ENCODE results near the gene JAM3. TPM values are rescaled to one million over a fixed set of nuclear protein-coding genes. Genes with fewer than 3 reads are reported as not detected.

The JAM3 gene
- 94.6 TPM for total RNA-seq
- 100 to 1,000 TPM; 103 to 175 (median 142) TPM for polyA plus RNA-seq (ENCODE audit: insufficient read depth in 1 of 8, insufficient read length in 8 of 8, low replicate concordance in 1 of 8)
- long read RNA-seq, donor 1, transcript JAM3-201 (9 exons, 3,912 nt): major isoform, 15 of 19 reads
- long read RNA-seq, donor 1, partial matches to known transcripts: 0 of 19 reads
- long read RNA-seq, donor 1, other reads (novel, unspliced or antisense): 0 of 19 reads
- long read RNA-seq, donor 2, partial matches to known transcripts: 0 of 5 reads
- long read RNA-seq, donor 2, other reads (novel, unspliced or antisense): 0 of 5 reads
- long read RNA-seq, donor 3, transcript JAM3-201 (9 exons, 3,912 nt): major isoform, 19 of 47 reads
- long read RNA-seq, donor 3, partial matches to known transcripts: 24 of 47 reads
- long read RNA-seq, donor 3, other reads (novel, unspliced or antisense): 0 of 47 reads
- long read RNA-seq, donor 4, transcript JAM3-201 (9 exons, 3,912 nt): major isoform, 12 of 22 reads
- long read RNA-seq, donor 4, transcript JAM3-204 (5 exons, 1,048 nt): minor isoform, 7 of 22 reads
- long read RNA-seq, donor 4, partial matches to known transcripts: 0 of 22 reads
- long read RNA-seq, donor 4, other reads (novel, unspliced or antisense): 0 of 22 reads
- long read RNA-seq, donor 5, transcript JAM3-207 (3 exons, 997 nt): minor isoform, 18 of 267 reads
- long read RNA-seq, donor 5, transcript JAM3-201 (9 exons, 3,912 nt): major isoform, 74 of 267 reads
- long read RNA-seq, donor 5, transcript JAM3-204 (5 exons, 1,048 nt): minor isoform, 5 of 267 reads
- long read RNA-seq, donor 5, partial matches to known transcripts: 170 of 267 reads
- long read RNA-seq, donor 5, other reads (novel, unspliced or antisense): 0 of 267 reads
- long read RNA-seq, donor 6, transcript JAM3-201 (9 exons, 3,912 nt): major isoform, 44 of 51 reads
- long read RNA-seq, donor 6, partial matches to known transcripts: 0 of 51 reads
- long read RNA-seq, donor 6, other reads (novel, unspliced or antisense): 0 of 51 reads
- long read RNA-seq, donor 7, transcript JAM3-207 (3 exons, 997 nt): minor isoform, 6 of 32 reads
- long read RNA-seq, donor 7, transcript JAM3-201 (9 exons, 3,912 nt): major isoform, 17 of 32 reads
- long read RNA-seq, donor 7, partial matches to known transcripts: 5 of 32 reads
- long read RNA-seq, donor 7, other reads (novel, unspliced or antisense): 0 of 32 reads
- long read RNA-seq, donor 8, transcript JAM3-207 (3 exons, 997 nt): minor isoform, 6 of 33 reads
- long read RNA-seq, donor 8, transcript JAM3-201 (9 exons, 3,912 nt): major isoform, 27 of 33 reads
- long read RNA-seq, donor 8, partial matches to known transcripts: 0 of 33 reads
- long read RNA-seq, donor 8, other reads (novel, unspliced or antisense): 0 of 33 reads
- long read RNA-seq, donor 9, transcript JAM3-207 (3 exons, 997 nt): minor isoform, 11 of 41 reads
- long read RNA-seq, donor 9, transcript JAM3-201 (9 exons, 3,912 nt): major isoform, 24 of 41 reads
- long read RNA-seq, donor 9, partial matches to known transcripts: 5 of 41 reads
- long read RNA-seq, donor 9, other reads (novel, unspliced or antisense): 0 of 41 reads
- long read RNA-seq, donor 10, transcript JAM3-201 (9 exons, 3,912 nt): major isoform, 34 of 41 reads
- long read RNA-seq, donor 10, transcript JAM3-207 (3 exons, 997 nt): minor isoform, 6 of 41 reads
- long read RNA-seq, donor 10, partial matches to known transcripts: 0 of 41 reads
- long read RNA-seq, donor 10, other reads (novel, unspliced or antisense): 0 of 41 reads
- long read RNA-seq, donor 11, transcript JAM3-201 (9 exons, 3,912 nt): major isoform, 21 of 27 reads
- long read RNA-seq, donor 11, transcript JAM3-207 (3 exons, 997 nt): minor isoform, 5 of 27 reads
- long read RNA-seq, donor 11, partial matches to known transcripts: 0 of 27 reads
- long read RNA-seq, donor 11, other reads (novel, unspliced or antisense): 0 of 27 reads

DNA sequence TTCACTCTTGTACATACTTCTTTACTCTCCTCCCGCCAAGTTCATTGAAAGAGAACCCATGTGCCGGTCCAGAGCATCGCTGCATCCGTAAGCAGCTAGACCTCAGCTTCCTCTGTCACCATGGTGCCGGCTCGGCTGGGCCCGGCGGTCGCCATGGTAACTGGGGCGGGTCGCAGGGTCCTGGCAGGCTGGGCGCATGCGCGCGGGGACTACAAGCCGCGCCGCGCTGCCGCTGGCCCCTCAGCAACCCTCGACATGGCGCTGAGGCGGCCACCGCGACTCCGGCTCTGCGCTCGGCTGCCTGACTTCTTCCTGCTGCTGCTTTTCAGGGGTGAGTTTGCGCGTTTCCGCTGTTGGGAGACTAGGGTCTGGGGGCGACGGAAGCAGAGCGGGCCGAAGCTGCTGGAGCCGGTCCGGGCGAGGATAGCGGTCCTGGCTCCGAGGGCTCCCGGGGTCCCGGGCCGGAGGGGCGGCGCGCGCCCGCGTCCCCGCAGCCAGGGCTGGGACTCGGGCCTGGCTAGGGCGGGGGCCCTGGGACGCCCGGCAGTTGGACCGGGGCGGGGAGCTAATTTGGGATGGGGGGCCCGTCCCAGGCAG lies at the start of gene JAM3:
Gene JAM3, plus strand, starts transcription at position 244 of the 597 bp plus-strand sequence. Its CDS starts 12 bp downstream, at position 256.
- H3K4me1 ChIP-seq (ENCODE audit: control insufficient read depth, insufficient read depth, low read length): peaks cover 13% of the 10 kb centered on the region
- H3K36me3 ChIP-seq (ENCODE audit: control insufficient read depth, insufficient read depth, low read length): no peaks in the 10 kb centered on the region
- H3K27ac ChIP-seq (ENCODE audit: low read length): peak within 1 kb of the TSS; percentile 90
- H3K9me3 ChIP-seq (replicated peaks; ENCODE audit: control insufficient read depth, low read depth, low read length): no peaks in the 10 kb centered on the region
- under 1% methylated on average over 57 of the region's 57 CpGs for WGBS (ENCODE audit: insufficient coverage)
- H3K4me3 ChIP-seq (ENCODE audit: low read length): peak within 1 kb of the TSS; percentile 76
- peak; percentile 97 for DNase-seq
- H3K27me3 ChIP-seq (ENCODE audit: control insufficient read depth, insufficient read depth, low read length): peaks cover 5% of the 10 kb centered on the region

DNA sequence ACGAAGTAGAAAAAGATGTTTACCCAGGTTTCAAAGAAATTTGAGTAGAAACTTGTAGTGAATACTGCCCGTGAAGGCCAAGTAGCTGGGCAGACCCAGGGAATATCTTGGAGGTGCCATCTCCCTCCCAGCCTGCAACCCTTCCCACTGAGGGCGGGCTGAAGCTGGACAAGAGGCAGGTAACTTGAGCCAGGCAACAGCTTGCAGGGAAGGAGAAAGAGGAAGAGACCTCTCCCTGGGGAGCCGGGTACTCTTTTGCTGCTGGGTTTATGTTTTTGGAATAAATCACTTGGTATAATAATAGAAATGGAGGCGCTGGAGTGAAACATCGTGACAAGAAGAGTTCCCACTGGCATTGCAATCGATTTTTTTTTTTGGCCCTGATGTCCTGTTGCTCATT lies 49.4 kb upstream of the JAM3 start:
- Histone ChIP-seq H3K27me3 (ENCODE audit: control insufficient read depth, insufficient read depth, low read length) (peaks cover 25% of the 10 kb centered on the region), H3K36me3 (ENCODE audit: control insufficient read depth, insufficient read depth, low read length) (no peaks in the 10 kb centered on the region), H3K9me3 (replicated peaks; ENCODE audit: control insufficient read depth, low read depth, low read length) (no peaks in the 10 kb centered on the region), H3K4me3 (ENCODE audit: low read length) (no peak overlapping the region), H3K27ac (ENCODE audit: low read length) (no peak overlapping the region), H3K4me1 (ENCODE audit: control insufficient read depth, insufficient read depth, low read length) (peaks cover 8% of the 10 kb centered on the region)
- 50% methylated on average over 3 of the region's 7 CpGs for WGBS (ENCODE audit: insufficient coverage)
- DNase-seq: no peak

DNA sequence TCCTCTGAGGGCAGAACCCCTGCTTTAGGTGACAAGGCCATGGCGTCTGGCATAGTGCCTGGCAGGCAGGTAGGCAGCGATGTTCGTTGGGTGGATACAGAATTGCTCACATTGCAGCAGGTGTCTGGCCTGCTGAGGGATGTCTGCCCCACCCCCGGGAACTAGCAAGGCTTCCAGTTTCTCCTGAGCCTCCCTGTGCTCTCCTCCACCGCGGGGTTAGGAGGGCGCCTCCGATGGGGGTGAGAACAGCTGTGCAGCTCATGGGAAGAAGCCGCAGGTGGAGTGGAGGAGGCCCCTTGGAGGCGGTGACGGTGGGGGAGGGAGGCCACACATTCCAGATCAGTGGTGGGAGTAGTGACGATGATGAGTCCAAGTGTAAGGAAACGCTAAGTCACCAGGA lies 48.3 kb upstream of the JAM3 start:
- Histone ChIP-seq H3K4me3 (ENCODE audit: low read length) (no peak overlapping the region), H3K27ac (ENCODE audit: low read length) (no peak overlapping the region), H3K9me3 (replicated peaks; ENCODE audit: control insufficient read depth, low read depth, low read length) (no peaks in the 10 kb centered on the region), H3K36me3 (ENCODE audit: control insufficient read depth, insufficient read depth, low read length) (no peaks in the 10 kb centered on the region), H3K27me3 (ENCODE audit: control insufficient read depth, insufficient read depth, low read length) (peaks cover 21% of the 10 kb centered on the region), H3K4me1 (ENCODE audit: control insufficient read depth, insufficient read depth, low read length) (peaks cover 8% of the 10 kb centered on the region)
- DNase-seq: no peak
- WGBS (ENCODE audit: insufficient coverage): 56% methylated on average over 13 of the region's 13 CpGs

GRCh38 chr11:134021326-134021725 lies 47.5 kb upstream of the JAM3 start:
- H3K27ac ChIP-seq (ENCODE audit: low read length): no peak overlapping the region
- H3K4me3 ChIP-seq (ENCODE audit: low read length): no peak overlapping the region
- H3K4me1 ChIP-seq (ENCODE audit: control insufficient read depth, insufficient read depth, low read length): peaks cover 6% of the 10 kb centered on the region
- no peak for DNase-seq
- H3K9me3 ChIP-seq (replicated peaks; ENCODE audit: control insufficient read depth, low read depth, low read length): no peaks in the 10 kb centered on the region
- H3K27me3 ChIP-seq (ENCODE audit: control insufficient read depth, insufficient read depth, low read length): peaks cover 20% of the 10 kb centered on the region
- no peaks in the 10 kb centered on the region for H3K36me3 ChIP-seq (ENCODE audit: control insufficient read depth, insufficient read depth, low read length)
- 75% methylated on average over 5 of the region's 7 CpGs for WGBS (ENCODE audit: insufficient coverage)

GRCh38 chr11:134022748-134023147 lies 46.1 kb upstream of the JAM3 start:
- no peak overlapping the region for H3K4me3 ChIP-seq (ENCODE audit: low read length)
- H3K4me1 ChIP-seq (ENCODE audit: control insufficient read depth, insufficient read depth, low read length): peaks cover 9% of the 10 kb centered on the region
- H3K9me3 ChIP-seq (replicated peaks; ENCODE audit: control insufficient read depth, low read depth, low read length): no peaks in the 10 kb centered on the region
- no peak for DNase-seq
- 61% methylated on average over 5 of the region's 9 CpGs for WGBS (ENCODE audit: insufficient coverage)
- H3K27ac ChIP-seq (ENCODE audit: low read length): no peak overlapping the region
- peaks cover 23% of the 10 kb centered on the region for H3K27me3 ChIP-seq (ENCODE audit: control insufficient read depth, insufficient read depth, low read length)
- no peaks in the 10 kb centered on the region for H3K36me3 ChIP-seq (ENCODE audit: control insufficient read depth, insufficient read depth, low read length)

DNA sequence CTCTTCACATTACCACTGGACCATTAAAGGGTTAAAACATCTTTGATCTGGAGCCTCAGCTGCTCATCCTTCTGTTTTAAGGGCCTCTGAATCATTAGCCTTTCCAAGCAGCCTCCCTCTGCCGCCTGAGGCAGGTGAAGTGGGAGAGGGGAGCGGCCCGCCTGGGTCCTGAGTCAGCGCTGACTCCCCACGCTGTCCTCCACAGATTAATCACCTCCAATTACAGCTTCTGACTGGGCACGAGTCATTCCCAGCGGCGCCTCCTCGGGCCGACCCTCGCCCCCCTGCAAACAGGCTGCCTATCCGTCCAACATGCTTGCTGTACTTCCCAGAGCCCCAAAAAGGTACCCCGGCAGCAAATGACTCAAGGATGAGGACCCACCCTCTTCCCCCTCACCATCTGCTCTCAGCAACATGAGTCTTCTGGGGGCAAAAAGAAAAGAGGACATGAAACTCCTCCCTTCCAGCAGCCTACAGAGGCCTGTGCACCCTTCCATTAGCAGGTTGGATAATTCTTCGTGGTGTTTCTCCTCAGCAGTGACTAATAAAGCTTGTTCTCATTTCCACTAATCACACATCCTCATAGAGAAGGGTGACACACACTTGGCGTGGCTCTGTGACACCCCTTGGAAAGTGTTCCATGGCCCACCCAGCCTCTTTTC lies 44.3 kb upstream of the JAM3 start:
- no peak overlapping the region for H3K27ac ChIP-seq (ENCODE audit: low read length)
- WGBS (ENCODE audit: insufficient coverage): 59% methylated on average over 10 of the region's 15 CpGs
- H3K9me3 ChIP-seq (replicated peaks; ENCODE audit: control insufficient read depth, low read depth, low read length): no peaks in the 10 kb centered on the region
- H3K4me1 ChIP-seq (ENCODE audit: control insufficient read depth, insufficient read depth, low read length): peaks cover 7% of the 10 kb centered on the region
- no peaks in the 10 kb centered on the region for H3K36me3 ChIP-seq (ENCODE audit: control insufficient read depth, insufficient read depth, low read length)
- H3K27me3 ChIP-seq (ENCODE audit: control insufficient read depth, insufficient read depth, low read length): peaks cover 15% of the 10 kb centered on the region
- DNase-seq: no peak
- no peak overlapping the region for H3K4me3 ChIP-seq (ENCODE audit: low read length)

GRCh38 chr11:134025082-134025429 lies 43.8 kb upstream of the JAM3 start:
- DNase-seq: no peak
- H3K9me3 ChIP-seq (replicated peaks; ENCODE audit: control insufficient read depth, low read depth, low read length): no peaks in the 10 kb centered on the region
- H3K36me3 ChIP-seq (ENCODE audit: control insufficient read depth, insufficient read depth, low read length): no peaks in the 10 kb centered on the region
- peaks cover 6% of the 10 kb centered on the region for H3K4me1 ChIP-seq (ENCODE audit: control insufficient read depth, insufficient read depth, low read length)
- H3K4me3 ChIP-seq (ENCODE audit: low read length): no peak overlapping the region
- 82% methylated on average over 12 of the region's 12 CpGs for WGBS (ENCODE audit: insufficient coverage)
- H3K27ac ChIP-seq (ENCODE audit: low read length): no peak overlapping the region
- H3K27me3 ChIP-seq (ENCODE audit: control insufficient read depth, insufficient read depth, low read length): peaks cover 18% of the 10 kb centered on the region

DNA sequence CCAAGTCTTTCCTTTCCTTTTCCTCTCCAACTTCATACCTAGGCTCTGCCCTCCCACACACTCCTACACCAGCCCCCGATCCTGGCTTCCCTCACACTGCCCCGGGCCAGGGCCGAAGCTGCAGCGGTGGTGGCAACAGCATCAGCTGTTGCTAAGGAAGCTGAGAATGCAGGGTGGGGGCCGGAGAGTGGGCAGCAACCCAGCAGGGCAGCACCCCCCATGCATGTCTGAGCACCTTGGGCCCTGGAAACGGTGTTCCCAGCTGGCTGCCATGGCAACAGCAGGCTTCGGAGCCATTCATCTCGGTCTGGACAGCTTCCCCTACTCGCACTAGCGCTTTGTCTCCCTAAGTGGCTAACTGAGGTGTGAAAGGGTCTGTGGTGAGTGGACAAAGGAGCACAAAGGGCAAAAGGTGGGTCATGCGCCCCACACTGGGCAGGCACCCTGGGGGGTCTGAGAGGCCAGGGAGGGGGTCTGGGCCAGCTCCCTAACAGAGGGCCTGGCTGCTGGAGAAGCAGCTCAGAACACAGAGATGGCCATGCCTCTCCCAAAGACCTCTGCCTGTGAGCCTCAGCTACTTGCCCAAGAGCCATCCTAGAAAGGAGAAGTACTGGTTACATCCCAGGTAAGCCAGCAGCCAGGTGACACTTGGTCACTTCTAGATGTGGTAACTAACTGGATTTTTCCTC lies 42.1 kb upstream of the JAM3 start:
- WGBS (ENCODE audit: insufficient coverage): 20% methylated on average over 2 of the region's 11 CpGs
- Histone ChIP-seq H3K4me3 (ENCODE audit: low read length) (no peak overlapping the region), H3K27me3 (ENCODE audit: control insufficient read depth, insufficient read depth, low read length) (peaks cover 22% of the 10 kb centered on the region), H3K36me3 (ENCODE audit: control insufficient read depth, insufficient read depth, low read length) (no peaks in the 10 kb centered on the region), H3K4me1 (ENCODE audit: control insufficient read depth, insufficient read depth, low read length) (peaks cover 6% of the 10 kb centered on the region), H3K9me3 (replicated peaks; ENCODE audit: control insufficient read depth, low read depth, low read length) (no peaks in the 10 kb centered on the region), H3K27ac (ENCODE audit: low read length) (no peak overlapping the region)
- DNase-seq: no peak
